Measurements from ENCODE around the gene RAMP1. TPM values are rescaled to one million over a fixed set of nuclear protein-coding genes. Genes with fewer than 3 reads are reported as not detected.
"Not testable (repeated sequence)": the region's sequence is repeated elsewhere in the genome, so short reads cannot be mapped to it uniquely, and the experiment has no call there.

Gene RAMP1
- 100 to 1,000 TPM in 1 of 3 donors, 1 to 10 TPM in 2; 6.3 to 103 (median 7.3) TPM for polyA plus RNA-seq

DNA sequence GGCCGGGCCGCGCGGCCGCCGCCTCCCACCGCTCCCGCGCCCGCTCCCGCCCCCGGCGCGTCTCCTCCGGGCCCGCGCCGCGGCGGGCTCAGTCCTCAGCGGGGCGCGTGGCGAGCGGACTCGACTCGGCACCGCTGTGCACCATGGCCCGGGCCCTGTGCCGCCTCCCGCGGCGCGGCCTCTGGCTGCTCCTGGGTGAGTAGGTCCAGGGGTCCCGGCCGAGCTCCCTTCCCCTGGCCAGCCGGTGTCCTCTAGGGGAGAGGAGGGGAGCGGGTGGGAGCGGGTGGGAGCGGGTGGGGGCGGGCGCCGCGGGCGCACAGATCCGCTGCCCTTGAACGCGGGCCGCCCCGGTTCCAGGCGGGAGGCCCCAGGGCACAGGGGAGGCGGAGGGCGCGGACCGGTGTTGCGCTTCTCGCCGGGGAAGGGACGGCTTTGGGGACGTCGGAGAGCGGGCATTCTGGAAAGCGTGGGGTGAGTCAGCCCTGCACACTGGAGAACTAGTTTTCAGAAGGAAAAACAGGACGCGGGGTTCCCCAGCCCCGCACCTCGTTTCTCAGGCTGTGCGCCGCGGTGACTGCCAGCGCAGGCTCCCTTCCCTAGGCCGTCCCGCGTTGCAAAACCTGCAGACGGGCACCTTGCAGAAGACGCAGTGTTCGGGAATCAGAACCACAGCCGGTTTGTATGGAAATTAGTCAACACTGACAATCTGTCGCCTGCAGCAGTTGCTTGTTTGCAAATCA, at the start of gene RAMP1:
Gene RAMP1, plus strand, starts transcription at position 91 of the 740 bp plus-strand sequence. Its CDS starts 53 bp downstream, at position 144.
- H3K27ac ChIP-seq (ENCODE audit: low read depth, low read length) = no peak within 1 kb of the TSS
- WGBS, 3 donors = 2 to 5% (median 3%) methylated on average over 35 to 78 of the region's 79 CpGs

GRCh38 chr2:237815637-237816036, 43.8 kb upstream of the RAMP1 start:
- WGBS, 3 donors = 91 to 94% (median 94%) methylated on average over 1 of the region's 1 CpG
- H3K27ac ChIP-seq (ENCODE audit: low read depth, low read length) = no peak overlapping the region

- no peak overlapping the region for H3K27ac ChIP-seq (ENCODE audit: low read depth, low read length)
- 93 to 100% (median 96%) methylated on average over 1 of the region's 1 CpG for WGBS, 3 donors
Measured at GRCh38 chr2:237816531-237816930, 42.9 kb upstream of the RAMP1 start.

DNA sequence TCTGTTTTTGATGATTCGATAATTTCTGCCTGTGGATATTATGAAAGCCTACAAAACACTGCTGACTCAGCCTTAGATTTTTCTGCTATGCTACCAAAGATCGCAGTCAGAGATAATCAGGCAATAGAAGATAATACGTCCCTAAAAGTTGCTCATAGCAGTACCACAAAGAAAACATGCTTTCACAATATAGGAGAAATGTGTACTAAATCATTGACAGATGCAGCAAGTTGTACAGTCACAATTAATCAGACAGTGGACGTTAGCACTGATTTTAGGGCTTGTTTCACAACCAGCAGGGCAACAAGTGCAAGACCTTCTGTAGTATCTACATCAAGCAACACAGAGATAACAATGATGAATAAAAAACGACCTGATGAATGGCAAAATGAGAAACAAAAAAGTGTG, 41.4 kb upstream of the RAMP1 start:
- H3K27ac ChIP-seq (ENCODE audit: low read depth, low read length) = no peak overlapping the region
- 45 to 53% (median 49%) methylated on average over 5 of the region's 5 CpGs for WGBS, 3 donors

GRCh38 chr2:237819231-237819630, 40.2 kb upstream of the RAMP1 start:
- WGBS, 3 donors = 61 to 62% (median 61%) methylated on average over 2 of the region's 2 CpGs
- no peak overlapping the region for H3K27ac ChIP-seq (ENCODE audit: low read depth, low read length)

DNA sequence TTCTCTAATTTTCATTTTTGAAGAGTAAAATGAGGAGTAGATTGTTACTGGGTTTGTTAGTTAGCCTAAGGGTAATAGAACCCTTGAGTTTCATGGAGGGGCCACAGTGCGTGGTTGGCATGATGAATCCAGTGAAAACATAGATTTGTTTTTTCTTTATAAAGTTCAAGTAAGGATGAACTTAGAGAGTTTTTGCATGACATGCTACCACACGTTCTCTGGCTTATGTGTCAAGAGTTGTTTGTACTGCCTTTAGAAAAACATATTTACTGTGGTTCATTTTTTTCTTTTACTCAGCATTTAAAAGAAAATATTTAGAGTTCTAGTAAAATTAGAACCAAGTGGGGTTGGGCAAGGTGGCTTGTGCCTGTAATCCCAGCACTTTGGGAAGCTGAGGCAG, 39.0 kb upstream of the RAMP1 start:
- 93 to 96% (median 93%) methylated on average over 2 of the region's 2 CpGs for WGBS, 3 donors
- H3K27ac ChIP-seq (ENCODE audit: low read depth, low read length) = no peak overlapping the region

DNA sequence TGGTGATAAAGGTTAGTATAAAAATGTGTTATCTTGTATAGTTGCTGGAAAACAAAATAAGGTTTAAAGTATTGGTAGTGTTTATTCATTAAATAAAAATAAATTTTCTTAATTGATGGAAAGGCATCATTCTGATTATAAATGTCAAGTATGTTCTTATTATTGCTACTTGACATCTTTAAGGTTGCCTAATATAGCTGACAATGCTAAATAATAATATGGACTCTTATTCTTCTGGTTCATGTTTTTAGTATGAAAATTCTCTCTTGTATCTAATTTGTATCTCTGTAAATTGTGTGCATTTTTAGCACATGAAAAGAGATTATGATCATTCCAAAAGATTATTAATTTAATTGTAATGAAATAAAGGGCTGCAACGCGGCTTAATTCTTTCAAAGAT, 35.9 kb upstream of the RAMP1 start:
- 96 to 99% (median 98%) methylated on average over 2 of the region's 2 CpGs for WGBS, 3 donors
- H3K27ac ChIP-seq (ENCODE audit: low read depth, low read length) = no peak overlapping the region

DNA sequence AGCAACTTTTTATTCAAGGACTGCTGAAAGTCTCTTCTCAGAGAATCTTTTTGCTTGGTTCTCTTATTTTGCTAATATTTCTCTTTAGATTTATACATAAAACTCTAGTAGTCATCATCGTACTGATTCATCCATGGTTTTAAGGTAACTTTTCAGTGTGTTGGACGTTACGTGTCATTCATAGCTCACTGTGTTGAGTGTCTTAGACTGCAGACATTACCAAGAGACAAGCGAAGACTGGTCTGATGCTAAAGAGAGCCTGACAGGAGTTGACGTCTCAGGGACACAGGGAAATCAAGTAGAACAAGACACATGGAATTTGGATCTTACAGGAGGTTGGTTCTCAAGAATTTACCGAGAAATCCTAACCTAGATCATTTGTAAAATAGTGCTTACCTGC, 35.3 kb upstream of the RAMP1 start:
- WGBS, 3 donors = 90 to 92% (median 92%) methylated on average over 6 of the region's 6 CpGs

GRCh38 chr2:237827421-237827987, 31.9 kb upstream of the RAMP1 start:
- 39 to 80% (median 80%) methylated on average over 3 of the region's 3 CpGs for WGBS, 3 donors
- H3K27ac ChIP-seq (ENCODE audit: low read depth, low read length) = no peak overlapping the region

More for the DNA sequence above, 35.3 kb upstream of the RAMP1 start:
- H3K27ac ChIP-seq (ENCODE audit: low read depth, low read length) = no peak overlapping the region

DNA sequence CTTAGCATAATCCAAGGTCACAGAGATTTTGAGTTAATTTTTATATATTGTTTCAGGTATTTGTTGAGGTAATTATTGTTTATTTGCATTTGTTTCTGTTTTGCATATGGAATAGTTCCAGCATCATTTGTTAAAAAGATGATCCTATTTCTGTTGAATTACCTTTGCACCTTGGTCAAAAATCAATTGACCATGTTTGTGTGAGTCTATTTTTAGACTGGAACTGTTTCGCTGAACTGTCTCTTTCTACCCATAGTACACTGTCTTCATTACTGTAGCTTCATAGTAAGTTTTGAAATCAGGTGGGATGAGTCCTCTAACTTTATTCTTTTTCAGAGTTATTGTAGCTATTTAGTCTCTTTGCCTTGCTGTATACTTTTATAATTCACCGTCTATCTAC, 28.9 kb upstream of the RAMP1 start:
- WGBS, 3 donors = 72 to 97% (median 95%) methylated on average over 2 of the region's 2 CpGs
- H3K27ac ChIP-seq (ENCODE audit: low read depth, low read length) = no peak overlapping the region

DNA sequence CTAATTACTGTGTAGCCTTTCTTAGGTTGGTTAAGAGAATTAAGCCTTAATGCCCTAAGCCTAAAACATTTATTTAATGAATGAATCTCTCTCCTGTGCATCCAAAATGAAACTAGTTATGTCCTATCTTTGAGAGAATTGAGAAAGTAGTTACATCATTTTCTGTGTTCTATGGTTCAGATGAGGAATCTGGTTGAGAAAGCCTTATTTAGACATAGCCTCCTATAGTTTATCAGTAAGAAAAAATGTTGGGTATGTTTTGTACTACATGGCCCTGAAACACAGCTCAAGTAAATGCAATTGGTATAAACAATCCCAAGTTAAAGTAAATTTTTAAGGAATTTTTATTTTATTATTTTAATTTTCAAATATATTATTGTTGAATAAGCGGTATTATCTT, 25.9 kb upstream of the RAMP1 start:
- H3K27ac ChIP-seq (ENCODE audit: low read depth, low read length) = no peak overlapping the region
- 98 to 100% (median 99%) methylated on average over 1 of the region's 1 CpG for WGBS, 3 donors

DNA sequence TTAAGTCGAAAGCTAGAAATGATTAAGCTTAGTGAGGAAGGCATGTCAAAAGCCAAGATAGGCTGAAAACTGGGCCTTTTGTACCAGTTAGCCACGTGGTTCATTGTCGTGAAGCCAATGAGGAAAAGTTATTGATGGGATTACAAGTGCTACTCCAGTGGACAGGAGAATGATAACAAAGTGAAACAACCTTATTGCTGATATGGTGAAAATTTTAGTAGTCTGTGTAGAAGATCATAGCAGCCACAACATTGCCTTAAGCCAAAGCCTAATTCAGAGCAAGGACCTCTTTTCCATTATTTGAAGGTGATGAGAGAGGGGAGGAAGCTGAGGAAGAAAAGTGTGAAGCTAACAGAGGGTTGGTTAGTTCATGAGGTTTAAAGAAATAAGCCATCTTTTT, 24.1 kb upstream of the RAMP1 start:
- WGBS, 3 donors = 56 to 73% (median 73%) methylated on average over 3 of the region's 3 CpGs
- no peak overlapping the region for H3K27ac ChIP-seq (ENCODE audit: low read depth, low read length)

DNA sequence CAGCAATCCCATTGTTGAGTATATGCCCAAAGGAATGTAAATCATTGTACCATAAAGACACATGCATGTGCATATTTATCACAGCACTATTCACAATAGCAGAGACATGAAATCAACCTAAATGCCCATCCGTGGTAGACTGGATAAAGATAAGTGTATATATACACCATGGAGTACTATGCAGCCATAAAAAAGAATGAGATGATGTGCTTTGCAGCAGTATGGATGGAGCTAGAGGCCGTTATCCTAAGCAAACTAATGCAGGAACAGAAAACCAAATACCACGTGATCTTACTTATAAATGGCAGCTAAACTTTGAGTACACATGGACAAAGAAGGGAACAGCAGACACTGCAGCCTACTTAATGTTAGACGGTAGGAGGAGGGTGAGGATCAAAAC, 18.4 kb upstream of the RAMP1 start:
- 71 to 85% (median 75%) methylated on average over 4 of the region's 4 CpGs for WGBS, 3 donors

DNA sequence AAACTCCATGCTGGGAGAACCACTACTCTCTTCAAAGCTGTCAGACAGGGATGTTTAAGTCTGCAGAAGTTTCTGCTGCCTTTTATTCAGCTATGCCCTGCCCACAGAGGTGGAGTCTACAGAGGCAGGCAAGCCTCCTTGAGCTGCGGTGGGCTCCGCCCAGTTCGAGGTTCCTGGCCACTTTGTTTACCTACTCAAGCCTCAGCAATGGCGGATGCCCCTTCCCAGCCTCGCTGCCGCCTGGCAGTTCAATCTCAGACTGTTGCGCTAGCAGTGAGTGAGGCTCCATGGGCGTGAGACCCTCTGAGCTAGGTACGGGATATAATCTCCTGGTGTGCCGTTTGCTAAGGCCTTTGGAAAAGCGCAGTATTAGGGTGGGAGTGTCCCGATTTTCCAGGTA, 10.5 kb upstream of the RAMP1 start:
- H3K27ac ChIP-seq (ENCODE audit: low read depth, low read length) = not testable (repeated sequence)
- WGBS, 3 donors = 92 to 96% (median 93%) methylated on average over 12 of the region's 12 CpGs

More for the DNA sequence above, 18.4 kb upstream of the RAMP1 start:
- no peak overlapping the region for H3K27ac ChIP-seq (ENCODE audit: low read depth, low read length)

DNA sequence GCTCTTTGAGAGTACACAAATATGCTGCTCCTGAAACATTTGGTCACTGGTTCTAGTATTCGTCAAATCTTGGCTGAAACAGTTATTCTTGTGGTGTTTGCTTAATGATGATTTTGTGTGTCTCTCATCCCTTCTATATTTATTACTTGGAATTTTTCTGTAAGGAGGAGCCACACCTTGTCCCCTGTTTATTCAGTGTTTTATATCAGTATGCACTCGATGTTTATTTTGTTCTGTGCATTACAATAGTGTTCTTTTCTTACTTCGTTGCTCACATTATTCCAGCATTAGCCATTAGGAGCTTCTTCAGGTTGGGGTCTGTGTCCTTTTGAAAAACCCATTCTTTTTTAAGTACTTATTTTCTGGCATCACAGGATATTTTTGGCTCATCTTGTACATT, 5.1 kb upstream of the RAMP1 start:
- H3K27ac ChIP-seq (ENCODE audit: low read depth, low read length) = no peak overlapping the region
- 73 to 89% (median 89%) methylated on average over 3 of the region's 3 CpGs for WGBS, 3 donors

DNA sequence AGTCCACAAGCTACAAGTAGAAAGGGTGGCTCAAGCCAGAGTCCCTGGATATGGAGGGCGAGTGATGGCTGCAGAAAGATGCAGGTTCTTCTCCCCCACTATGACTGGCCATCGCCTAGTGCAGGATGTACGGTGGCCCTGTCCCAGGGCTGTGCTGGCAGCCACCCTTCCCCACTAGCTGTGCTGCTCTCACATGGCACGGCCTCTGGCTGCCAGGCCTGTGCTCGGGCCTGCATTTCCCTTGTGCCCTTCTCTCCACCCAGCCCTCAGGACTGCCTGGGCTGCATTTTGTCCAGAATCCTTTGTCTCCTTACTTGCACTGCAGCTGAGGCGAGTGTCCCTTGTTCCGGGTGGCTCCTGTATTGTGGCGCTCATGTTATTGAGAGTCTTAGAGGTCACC, 1.6 kb upstream of the RAMP1 start:
- no peak overlapping the region for H3K27ac ChIP-seq (ENCODE audit: low read depth, low read length)
- 82 to 89% (median 85%) methylated on average over 8 of the region's 8 CpGs for WGBS, 3 donors

DNA sequence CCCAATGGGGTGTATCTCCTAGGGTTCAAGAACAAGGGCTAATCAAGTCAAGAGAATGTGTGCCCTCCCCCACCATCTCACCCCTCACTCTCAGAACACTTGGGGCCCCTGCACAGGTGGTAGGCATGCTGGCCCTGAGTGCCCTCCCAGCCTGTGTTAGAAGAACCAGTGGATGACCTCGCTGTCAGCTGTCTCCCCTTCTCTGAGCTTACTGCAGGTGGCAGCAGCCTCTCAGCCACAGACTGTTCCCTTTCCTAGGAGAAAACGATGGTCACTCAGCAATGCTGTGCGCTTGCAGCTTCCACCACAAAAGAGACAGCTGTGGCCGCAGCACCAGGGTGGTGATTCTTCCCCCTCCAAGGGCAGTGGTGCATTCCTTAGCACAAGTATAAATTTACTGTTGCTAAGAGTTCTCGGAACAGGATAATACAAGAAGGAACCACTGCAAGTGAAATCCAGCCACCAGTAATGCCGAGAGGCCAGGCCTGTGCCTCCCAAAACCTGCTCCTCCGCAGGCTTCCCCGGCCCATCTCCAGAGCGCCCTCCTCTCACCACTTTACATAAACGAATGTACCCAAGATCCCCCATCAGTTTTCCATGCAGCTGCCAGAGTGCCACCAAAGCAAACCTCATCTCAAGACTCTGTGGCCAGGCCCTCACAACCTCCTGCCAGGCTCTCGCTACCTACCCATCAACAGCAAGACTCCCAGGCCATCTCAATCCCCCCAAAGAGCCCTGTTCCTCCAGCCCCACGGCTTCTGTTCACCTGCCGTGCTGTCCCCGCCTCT, 935 bp upstream of the RAMP1 start:
- H3K27ac ChIP-seq (ENCODE audit: low read depth, low read length) = no peak overlapping the region
- WGBS, 3 donors = 31 to 56% (median 54%) methylated on average over 14 of the region's 14 CpGs

GRCh38 chr2:237859082-237859433, 365 bp upstream of the RAMP1 start:
- WGBS, 3 donors = 17 to 56% (median 53%) methylated on average over 15 of the region's 15 CpGs
- H3K27ac ChIP-seq (ENCODE audit: low read depth, low read length) = no peak overlapping the region

GRCh38 chr2:237860273-237860935, 981 bp downstream of the RAMP1 start:
- no peak overlapping the region for H3K27ac ChIP-seq (ENCODE audit: low read depth, low read length)
- WGBS, 3 donors = 18 to 74% (median 67%) methylated on average over 22 of the region's 22 CpGs
